Vagina (tissue), 2 donors: ENCODE data around the gene ITIH5. TPM values are rescaled to one million over a fixed set of nuclear protein-coding genes. Genes with fewer than 3 reads are reported as not detected.

Experiments used
- DNase-seq, 2 donors: peaks; one replicate each; pipeline ENCODE4 v3.0.0-alpha.2; 2017; ENCODE audit errors: extremely low spot score in 2 of 2
- H3K27ac ChIP-seq: fragments of 200-600 bp; sonication (generic); one replicate; pipeline ENCODE4 v1.5.1; 2019
- H3K27me3 ChIP-seq: fragments of 200-600 bp; sonication (generic); one replicate; pipeline ENCODE4 v1.5.1; 2019
- H3K36me3 ChIP-seq, 2 donors: fragments of 200-600 bp; sonication (generic); one replicate each; pipeline ENCODE4 v1.5.1; 2017 to 2019
- H3K4me1 ChIP-seq: fragments of 200-600 bp; sonication (generic); one replicate; pipeline ENCODE4 v1.5.1; 2019
- H3K4me3 ChIP-seq, 2 donors: fragments of 200-600 bp; sonication (generic); 1 replicate in 1 of 2; 2 replicates in 1 of 2; pipeline ENCODE4 v1.5.1; 2016 to 2019
- H3K9me3 ChIP-seq: fragments of 200-600 bp; sonication (generic); one replicate; pipeline ENCODE4 v1.5.1; 2019
- POLR2A ChIP-seq, 2 donors: fragments of 450-650 bp; IDR thresholded peaks; one replicate each; pipeline ENCODE4 v1.6.1; 2017; ENCODE audit warnings: antibody characterized with exemption in 2 of 2, mild to moderate bottlenecking in 2 of 2, moderate library complexity in 2 of 2
- POLR2AphosphoS5 ChIP-seq, 2 donors: sonication (generic); formaldehyde crosslinking; IDR thresholded peaks; one replicate each; pipeline ENCODE4 v1.9.0; 2017; ENCODE audit warnings: antibody characterized with exemption in 2 of 2, mild to moderate bottlenecking in 2 of 2, low read depth in 1 of 2; ENCODE audit not compliant: insufficient read depth in 1 of 2
- intact Hi-C: fragments of 100-400 bp; cut with DNase I; formaldehyde crosslinking; loops from one replicate; pipeline ENCODE4 v1.15.1; 2023
- total RNA-seq: library from RNA; depleted of rRNA; stranded (reverse); fragments of >200 nt; gene quantifications from one replicate; pipeline ENCODE4 v1.2.3, GENCODE V29; 2016
- TF ChIP-seq, protein P1 (sequence below), 3 experiments: fragments of 450-650 bp in 2 of 3; fragments of 200-600 bp in 1 of 3; sonication (generic) in 1 of 3; IDR thresholded peaks; one replicate each; pipeline ENCODE4 v1.5.1; 2017 to 2019; ENCODE audit warnings: antibody characterized with exemption in 3 of 3, mild to moderate bottlenecking in 2 of 3, moderate library complexity in 2 of 3

ITIH5 gene
- total RNA-seq, 1 donor from 2014 or later = 20.4 TPM

DNA sequence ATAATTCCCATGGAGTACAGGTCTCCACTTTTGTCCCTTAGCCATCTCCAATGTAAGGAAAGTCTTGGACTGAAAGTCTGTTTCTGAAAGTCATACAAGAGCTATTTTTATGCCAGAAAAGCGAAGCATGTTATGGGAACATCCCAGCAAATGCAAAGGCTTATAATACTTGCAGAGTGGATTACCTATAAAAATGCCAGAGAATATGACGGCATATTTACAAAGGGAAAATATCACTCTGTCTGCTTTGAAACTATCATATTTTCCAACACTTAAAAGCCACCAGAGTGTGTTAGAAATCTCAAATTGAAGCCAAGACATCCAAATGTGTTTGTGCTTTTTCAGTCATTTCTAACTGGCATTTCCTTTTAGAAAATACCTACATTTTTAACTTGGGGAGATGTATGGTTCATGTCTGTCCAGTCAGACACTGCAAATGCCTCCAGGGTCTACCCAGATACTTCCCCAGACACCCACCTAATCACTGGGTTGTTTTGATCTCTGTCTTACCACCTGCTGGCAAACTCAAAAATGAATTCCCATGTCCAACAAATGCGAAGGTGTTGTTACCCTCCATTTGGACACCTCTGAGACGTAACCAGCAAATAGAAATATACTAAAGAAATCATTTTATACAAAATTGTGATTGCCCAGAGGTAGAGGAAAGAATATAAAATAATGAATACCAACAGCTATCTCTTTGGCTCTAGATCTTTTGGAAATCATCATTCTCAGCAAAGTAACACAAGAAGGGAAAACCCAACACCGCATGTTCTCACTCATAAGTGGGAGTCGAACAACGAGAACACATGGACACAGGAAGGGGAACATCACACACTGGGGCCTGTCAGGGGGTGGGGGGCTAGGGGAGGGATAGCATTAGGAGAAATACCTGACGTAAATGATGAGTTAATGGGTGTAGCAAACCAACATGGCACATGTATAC, 37.6 kb upstream of the ITIH5 start:
- Histone ChIP-seq H3K9me3 (no peaks in the 10 kb centered on the region), H3K27me3 (no peaks in the 10 kb centered on the region), H3K4me3 (no peak overlapping the region), H3K4me1 (no peaks in the 10 kb centered on the region), H3K27ac (no peak overlapping the region), H3K36me3 (no peaks in the 10 kb centered on the region)
- DNase-seq = no peak
- TF ChIP-seq POLR2AphosphoS5 (IDR thresholded peaks at IDR 0.05; ENCODE audit: insufficient read depth in 1 of 2, low read depth in 1 of 2) = no peak
- no peak for TF ChIP-seq POLR2A (IDR thresholded peaks at IDR 0.05)
- TF ChIP-seq, protein P1, sequence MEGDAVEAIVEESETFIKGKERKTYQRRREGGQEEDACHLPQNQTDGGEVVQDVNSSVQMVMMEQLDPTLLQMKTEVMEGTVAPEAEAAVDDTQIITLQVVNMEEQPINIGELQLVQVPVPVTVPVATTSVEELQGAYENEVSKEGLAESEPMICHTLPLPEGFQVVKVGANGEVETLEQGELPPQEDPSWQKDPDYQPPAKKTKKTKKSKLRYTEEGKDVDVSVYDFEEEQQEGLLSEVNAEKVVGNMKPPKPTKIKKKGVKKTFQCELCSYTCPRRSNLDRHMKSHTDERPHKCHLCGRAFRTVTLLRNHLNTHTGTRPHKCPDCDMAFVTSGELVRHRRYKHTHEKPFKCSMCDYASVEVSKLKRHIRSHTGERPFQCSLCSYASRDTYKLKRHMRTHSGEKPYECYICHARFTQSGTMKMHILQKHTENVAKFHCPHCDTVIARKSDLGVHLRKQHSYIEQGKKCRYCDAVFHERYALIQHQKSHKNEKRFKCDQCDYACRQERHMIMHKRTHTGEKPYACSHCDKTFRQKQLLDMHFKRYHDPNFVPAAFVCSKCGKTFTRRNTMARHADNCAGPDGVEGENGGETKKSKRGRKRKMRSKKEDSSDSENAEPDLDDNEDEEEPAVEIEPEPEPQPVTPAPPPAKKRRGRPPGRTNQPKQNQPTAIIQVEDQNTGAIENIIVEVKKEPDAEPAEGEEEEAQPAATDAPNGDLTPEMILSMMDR (IDR thresholded peaks at IDR 0.05) = no peak
- intact Hi-C loops = no loop called here

- Histone ChIP-seq H3K27ac (no peak within 1 kb of the TSS), H3K36me3 (no peaks in the 10 kb centered on the region), H3K27me3 (no peaks in the 10 kb centered on the region), H3K4me3 (no peak within 1 kb of the TSS), H3K4me1 (no peaks in the 10 kb centered on the region), H3K9me3 (no peaks in the 10 kb centered on the region)
- TF ChIP-seq, protein P1 (IDR thresholded peaks at IDR 0.05) = no peak
- TF ChIP-seq POLR2A (IDR thresholded peaks at IDR 0.05) (no peak), POLR2AphosphoS5 (IDR thresholded peaks at IDR 0.05; ENCODE audit: insufficient read depth in 1 of 2, low read depth in 1 of 2) (no peak)
- DNase-seq = no peak
- intact Hi-C loops = no loop called here
These were observed 36.4 kb upstream of the ITIH5 start, which contains the start of gene ITIH2 for GRCh38 chr10:7703140-7703539. Gene ITIH2, plus strand, starts transcription at chr10:7703316. Its CDS starts 119 bp downstream, at chr10:7703435.

- Histone ChIP-seq H3K36me3 (no peaks in the 10 kb centered on the region), H3K4me3 (no peak overlapping the region), H3K4me1 (no peaks in the 10 kb centered on the region), H3K27me3 (no peaks in the 10 kb centered on the region), H3K27ac (no peak overlapping the region), H3K9me3 (no peaks in the 10 kb centered on the region)
- intact Hi-C loops = no loop called here
- TF ChIP-seq, protein P1 (IDR thresholded peaks at IDR 0.05) = no peak
- TF ChIP-seq POLR2AphosphoS5 (IDR thresholded peaks at IDR 0.05; ENCODE audit: insufficient read depth in 1 of 2, low read depth in 1 of 2) = no peak
- no peak for TF ChIP-seq POLR2A (IDR thresholded peaks at IDR 0.05)
- no peak for DNase-seq
These were observed 35.6 kb upstream of the ITIH5 start for GRCh38 chr10:7702288-7702812.

DNA sequence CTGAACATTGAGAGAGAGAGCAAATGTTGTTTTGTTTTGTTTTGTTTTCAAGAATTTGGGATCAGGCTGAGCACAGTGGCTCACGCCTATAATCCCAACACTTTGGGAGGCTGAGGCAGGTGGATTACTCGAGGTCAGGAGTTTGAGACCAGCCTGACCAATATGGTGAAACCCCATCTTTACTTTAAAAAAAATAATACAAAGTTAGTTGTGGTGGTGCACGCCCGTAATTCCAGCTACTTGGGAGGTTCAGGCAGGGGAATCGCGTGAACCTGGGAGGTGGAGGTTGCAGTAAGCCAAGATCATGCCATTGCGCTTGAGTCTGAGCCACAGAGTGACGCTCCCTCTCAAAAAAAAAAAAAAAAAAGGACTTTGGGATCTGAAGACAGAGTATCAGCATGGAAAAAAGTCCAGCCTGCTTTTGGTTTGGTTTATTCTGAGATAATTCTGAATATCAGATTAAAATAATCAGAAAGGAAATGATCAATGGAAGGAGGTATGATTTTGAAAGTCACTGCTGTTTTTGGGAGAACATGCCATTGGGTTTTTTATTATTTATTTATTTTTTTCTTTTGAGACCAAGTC, 34.5 kb upstream of the ITIH5 start:
- Histone ChIP-seq H3K4me1 (no peaks in the 10 kb centered on the region), H3K9me3 (no peaks in the 10 kb centered on the region), H3K36me3 (no peaks in the 10 kb centered on the region), H3K27ac (no peak overlapping the region), H3K27me3 (no peaks in the 10 kb centered on the region), H3K4me3 (no peak overlapping the region)
- intact Hi-C loops = no loop called here
- TF ChIP-seq, protein P1 (IDR thresholded peaks at IDR 0.05) = no peak
- TF ChIP-seq POLR2AphosphoS5 (IDR thresholded peaks at IDR 0.05; ENCODE audit: insufficient read depth in 1 of 2, low read depth in 1 of 2) = no peak
- no peak for TF ChIP-seq POLR2A (IDR thresholded peaks at IDR 0.05)
- no peak for DNase-seq
